Stimulated activated CD8-positive, alpha-beta memory T cell treated with anti-CD3 and anti-CD28 coated beads, Interleukin-7, amount 100 ng/mL, for 48 hours (primary cell): ENCODE results near the gene DCP1B.

Source experiments
- DNase-seq, 2 donors: peaks; one replicate each; pipeline ENCODE4 v3.0.0-alpha.2; 2020; ENCODE audit warnings: low read depth in 1 of 2; ENCODE audit errors: extremely low read depth in 1 of 2

DCP1B gene

GRCh38 chr12:2004113-2004929, at the start of gene DCP1B:
TSS of gene DCP1B (minus strand) at chr12:2004457. CDS start at chr12:2004431, 26 bp downstream.
- peak; percentile 88 to 93 for DNase-seq

GRCh38 chr12:2053691-2054090, 49.4 kb upstream of the DCP1B start:
- DNase-seq = no peak

- no peak for DNase-seq
Measured at GRCh38 chr12:2052826-2053678, 48.8 kb upstream of the DCP1B start, which contains the start of gene CACNA1C. TSS of gene CACNA1C (plus strand) at chr12:2052987. CDS start at chr12:2053563, 576 bp downstream.

GRCh38 chr12:2051700-2052621, 47.7 kb upstream of the DCP1B start:
- no peak for DNase-seq

GRCh38 chr12:2049604-2050540, 45.6 kb upstream of the DCP1B start:
- DNase-seq = no peak

GRCh38 chr12:2047752-2048151, 43.5 kb upstream of the DCP1B start:
- DNase-seq = no peak

- no peak for DNase-seq
Measured at GRCh38 chr12:2046957-2047356, 42.7 kb upstream of the DCP1B start.

- no peak for DNase-seq
Measured at GRCh38 chr12:2044165-2044564, 39.9 kb upstream of the DCP1B start.

GRCh38 chr12:2043054-2043453, 38.8 kb upstream of the DCP1B start:
- no peak for DNase-seq

- no peak for DNase-seq
Measured at GRCh38 chr12:2039034-2039433, 34.8 kb upstream of the DCP1B start.

GRCh38 chr12:2035431-2036055, 31.3 kb upstream of the DCP1B start:
- no peak for DNase-seq

GRCh38 chr12:2034633-2035430, 30.6 kb upstream of the DCP1B start:
- DNase-seq = peak; percentile 71 to 73

- no peak for DNase-seq
Measured at GRCh38 chr12:2032506-2032905, 28.2 kb upstream of the DCP1B start.

- no peak for DNase-seq
Measured at GRCh38 chr12:2029851-2030250, 25.6 kb upstream of the DCP1B start.

GRCh38 chr12:2027351-2027750, 23.1 kb upstream of the DCP1B start:
- no peak for DNase-seq

GRCh38 chr12:2023365-2023764, 19.1 kb upstream of the DCP1B start:
- DNase-seq = no peak

- DNase-seq = no peak
Measured at GRCh38 chr12:2020511-2020910, 16.3 kb upstream of the DCP1B start.

GRCh38 chr12:2019126-2019525, 14.9 kb upstream of the DCP1B start:
- no peak for DNase-seq
